ENCODE measurements around the gene TAGLN2.

The TAGLN2 gene

GRCh38 chr1:159891275-159892157, 33.8 kb downstream of the TAGLN2 start:
- peak; percentile 98 for TF ChIP-seq CTCF (IDR thresholded peaks at IDR 0.05; ENCODE audit: insufficient read depth, low read length, poor library complexity, severe bottlenecking)
- Histone ChIP-seq H3K36me3 (ENCODE audit: control insufficient read depth, insufficient read depth, low read length) (no peaks in the 10 kb centered on the region), H3K4me3 (replicated peaks; ENCODE audit: low read depth, low read length) (no peak overlapping the region), H3K27me3 (replicated peaks; ENCODE audit: control insufficient read depth, insufficient read depth, low read length) (no peaks in the 10 kb centered on the region)
- peak; percentile 78 for DNase-seq (ENCODE audit: extremely low read depth, insufficient read length)

GRCh38 chr1:159890390-159890789, 34.9 kb downstream of the TAGLN2 start:
- H3K4me3 ChIP-seq (replicated peaks; ENCODE audit: low read depth, low read length): no peak overlapping the region
- no peaks in the 10 kb centered on the region for H3K36me3 ChIP-seq (ENCODE audit: control insufficient read depth, insufficient read depth, low read length)
- TF ChIP-seq CTCF (IDR thresholded peaks at IDR 0.05; ENCODE audit: insufficient read depth, low read length, poor library complexity, severe bottlenecking): no peak
- no peaks in the 10 kb centered on the region for H3K27me3 ChIP-seq (replicated peaks; ENCODE audit: control insufficient read depth, insufficient read depth, low read length)
- DNase-seq (ENCODE audit: extremely low read depth, insufficient read length): no peak

GRCh38 chr1:159889821-159890252, 35.5 kb downstream of the TAGLN2 start:
- Histone ChIP-seq H3K4me3 (replicated peaks; ENCODE audit: low read depth, low read length) (no peak overlapping the region), H3K36me3 (ENCODE audit: control insufficient read depth, insufficient read depth, low read length) (no peaks in the 10 kb centered on the region), H3K27me3 (replicated peaks; ENCODE audit: control insufficient read depth, insufficient read depth, low read length) (no peaks in the 10 kb centered on the region)
- peak; percentile 56 for DNase-seq (ENCODE audit: extremely low read depth, insufficient read length)
- TF ChIP-seq CTCF (IDR thresholded peaks at IDR 0.05; ENCODE audit: insufficient read depth, low read length, poor library complexity, severe bottlenecking): no peak

GRCh38 chr1:159889202-159889601, 36.1 kb downstream of the TAGLN2 start:
- no peaks in the 10 kb centered on the region for H3K27me3 ChIP-seq (replicated peaks; ENCODE audit: control insufficient read depth, insufficient read depth, low read length)
- no peak for TF ChIP-seq CTCF (IDR thresholded peaks at IDR 0.05; ENCODE audit: insufficient read depth, low read length, poor library complexity, severe bottlenecking)

GRCh38 chr1:159884296-159884695, 41.0 kb downstream of the TAGLN2 start:
- DNase-seq (ENCODE audit: extremely low read depth, insufficient read length): no peak
- Histone ChIP-seq H3K36me3 (ENCODE audit: control insufficient read depth, insufficient read depth, low read length) (no peaks in the 10 kb centered on the region), H3K4me3 (replicated peaks; ENCODE audit: low read depth, low read length) (no peak overlapping the region), H3K27me3 (replicated peaks; ENCODE audit: control insufficient read depth, insufficient read depth, low read length) (no peaks in the 10 kb centered on the region)
- TF ChIP-seq CTCF (IDR thresholded peaks at IDR 0.05; ENCODE audit: insufficient read depth, low read length, poor library complexity, severe bottlenecking): no peak

More at GRCh38 chr1:159889202-159889601, 36.1 kb downstream of the TAGLN2 start:
- Histone ChIP-seq H3K36me3 (ENCODE audit: control insufficient read depth, insufficient read depth, low read length) (no peaks in the 10 kb centered on the region), H3K4me3 (replicated peaks; ENCODE audit: low read depth, low read length) (no peak overlapping the region)
- DNase-seq (ENCODE audit: extremely low read depth, insufficient read length): peak; percentile 36
